ENCODE measurements around the gene SIL1. TPM values are rescaled to one million over a fixed set of nuclear protein-coding genes. Genes with fewer than 3 reads are reported as not detected.

SIL1 gene
- total and polyA plus RNA-seq, 2 of the 13 experiments (the other 11 are each of a cell fraction or from before 2014, with no cell fraction given) = 26.0 to 30.0 TPM

- CTCF ChIA-PET (ENCODE audit: low intra/inter-chr PET ratio, low total read pairs) = no interaction called here
- intact Hi-C loops (cut with micrococcal nuclease; ENCODE audit: unreplicated experiment) = no loop called here
- TF ChIP-seq ZNF451 (CRISPR knock-in tag; IDR thresholded peaks at IDR 0.05) (no peak), ATF6 (CRISPR knock-in tag; conservative IDR thresholded peaks at IDR 0.05) (no peak), SPEN (CRISPR knock-in tag; IDR thresholded peaks at IDR 0.05; ENCODE audit: low read depth) (no peak), AKNA (CRISPR knock-in tag; IDR thresholded peaks at IDR 0.05; ENCODE audit: borderline replicate concordance) (no peak), ZNF597 (CRISPR knock-in tag; IDR thresholded peaks at IDR 0.05) (no peak), ZNF318 (CRISPR knock-in tag; IDR thresholded peaks at IDR 0.05) (no peak), ZNF792 (CRISPR knock-in tag; IDR thresholded peaks at IDR 0.05) (no peak), SNAPC5 (CRISPR knock-in tag; IDR thresholded peaks at IDR 0.05; ENCODE audit: borderline replicate concordance) (no peak)
Observed at GRCh38 chr5:139186261-139186660, 11.9 kb downstream of the SIL1 start.

More at GRCh38 chr5:139186261-139186660, 11.9 kb downstream of the SIL1 start:
- no peaks in the 10 kb centered on the region for H4K20me1 ChIP-seq (ENCODE audit: insufficient read depth, low read length)
- H3K36me3 ChIP-seq (replicated peaks in 1 of 2; ENCODE audit: control insufficient read depth in 1 of 2, insufficient read depth in 2 of 2, low read length in 2 of 2) = 0 out of 5 replicates have a peak, but pooled peaks cover 0 to 4% of the 10 kb centered on the region in 2 experiments
- no peak overlapping the region for H3K27ac ChIP-seq (ENCODE audit: extremely low read length, insufficient read depth, low read length)
- no peak overlapping the region for H2AFZ ChIP-seq (ENCODE audit: low read length)
- H3K27me3 ChIP-seq (ENCODE audit: control insufficient read depth in 1 of 2, insufficient read depth in 2 of 2, low read length in 2 of 2) = no peaks in the 10 kb centered on the region
- in situ Hi-C loops (cut with HindIII; ENCODE audit: extremely low pct_ligation_motif_present, low pct_unique_long_range_greater_than_20kb) = no loop called here
- POLR2A ChIA-PET = no interaction called here
- no peak overlapping the region for H3K4me2 ChIP-seq (ENCODE audit: low read depth, low read length)
- no peak overlapping the region for H3K9ac ChIP-seq (ENCODE audit: insufficient read depth, low read depth, low read length)
- no peak for FAIRE-seq
- no peak overlapping the region for H3K4me3 ChIP-seq (replicated peaks in 1 of 3; ENCODE audit: insufficient read depth in 1 of 3, low read depth in 2 of 3, low read length in 3 of 3)
- WGBS (ENCODE audit: low lambda C conversion rate) = 100% methylated on average over 2 of the region's 3 CpGs
- BruUV-seq (replicated peaks) = no TSS peak
- no peaks in the 10 kb centered on the region for H3K9me3 ChIP-seq (ENCODE audit: low read length)
- no peak for ATAC-seq
- DNase-seq (ENCODE audit: low spot score) = no peak
- H3K79me2 ChIP-seq (ENCODE audit: insufficient read depth, low read length) = no peaks in the 10 kb centered on the region
- H3K4me1 ChIP-seq (ENCODE audit: insufficient read depth, low read length) = peaks cover 11% of the 10 kb centered on the region
